DMS 273 (cell line): ENCODE data around the gene AMY1B.
"Not testable (repeated sequence)": the region's sequence is repeated elsewhere in the genome, so short reads cannot be mapped to it uniquely, and the experiment has no call there.

Experiments used
- DNase-seq: peaks from one replicate; lab custom pipeline; 2025; ENCODE audit not compliant: unreplicated experiment; lab: John Stamatoyannopoulos, UW

Gene AMY1B

DNA sequence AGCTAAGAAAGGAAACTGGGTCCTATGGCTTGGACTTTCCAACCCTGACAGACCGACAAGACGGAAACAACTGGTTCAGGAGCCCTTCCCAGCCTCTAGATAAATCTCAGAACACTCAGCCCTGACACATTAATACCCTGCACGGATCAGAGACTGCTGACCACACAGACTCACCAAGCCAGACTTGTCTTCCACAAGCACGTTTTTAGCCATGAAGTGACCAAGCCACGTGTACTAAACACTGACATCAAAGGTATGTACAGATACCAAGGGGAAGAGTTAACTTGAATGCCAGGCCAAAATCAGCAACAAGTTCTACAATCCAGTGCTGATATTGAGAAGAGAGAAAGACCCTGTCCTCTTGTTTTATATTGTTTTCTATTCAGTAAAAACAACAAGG is at the start of gene AMY1B:
AMY1B (minus strand) TSS at position 101 of the 400 bp plus-strand sequence. CDS start 571 bp downstream, outside the sequence.
- DNase-seq, result not testable (repeated sequence)

DNA sequence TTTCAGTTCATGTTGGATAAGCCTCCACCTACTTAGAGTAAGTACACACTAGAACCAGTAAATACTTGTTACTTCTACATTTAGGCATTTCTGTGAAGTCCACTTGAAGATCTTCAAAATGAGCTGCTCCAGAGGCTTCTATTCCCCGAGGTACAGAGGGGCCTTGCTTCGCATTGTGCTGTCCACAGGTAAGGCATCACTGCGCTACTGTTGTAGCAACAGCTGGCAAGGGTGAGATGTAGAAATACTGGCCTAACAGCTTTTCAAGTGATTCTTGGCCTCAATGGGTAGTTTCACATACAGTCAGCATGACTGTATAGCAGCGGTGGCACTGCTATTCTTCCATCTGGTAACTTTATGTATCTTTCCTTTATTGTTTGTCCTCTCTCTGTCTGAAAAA is 49.0 kb upstream of the AMY1B start:
- not testable (repeated sequence) for DNase-seq

DNA sequence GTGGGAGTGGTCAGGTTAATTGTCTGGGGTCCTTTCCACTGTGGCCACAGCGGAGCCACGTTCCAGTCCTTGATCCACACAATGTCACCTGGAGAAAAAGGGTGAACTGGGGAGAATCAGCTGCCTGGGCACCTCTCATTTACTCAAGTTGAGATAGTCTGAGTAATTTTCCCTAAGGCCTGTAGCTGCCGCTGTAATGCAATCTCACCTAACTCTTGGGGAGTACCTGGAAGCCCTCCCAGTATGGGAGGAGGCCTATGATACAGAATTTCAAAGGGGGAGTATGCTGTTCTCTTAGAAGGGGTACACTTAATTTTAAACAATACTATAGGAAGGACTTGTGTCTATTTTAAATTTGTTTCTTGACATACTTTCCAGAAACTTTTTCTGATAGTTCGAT is 48.4 kb upstream of the AMY1B start:
- not testable (repeated sequence) for DNase-seq

DNA sequence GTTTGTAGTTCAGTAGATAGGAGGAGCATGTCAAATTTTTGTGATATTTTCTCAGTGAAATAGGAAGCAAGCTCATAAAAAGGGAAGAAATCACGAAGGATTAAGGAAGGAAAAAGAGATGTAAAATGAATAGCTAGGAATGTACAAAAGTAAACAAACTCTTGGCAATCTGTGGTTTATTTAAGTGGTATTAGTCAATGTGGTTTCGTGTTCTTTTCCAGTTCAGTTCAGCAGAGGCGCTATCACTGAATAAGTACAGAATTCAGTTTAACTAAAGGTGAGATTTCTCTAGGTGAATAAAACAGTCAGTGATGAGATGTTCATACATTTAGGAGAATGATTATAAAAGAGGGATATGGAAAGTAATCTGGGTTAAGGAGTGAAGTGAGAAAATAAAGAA is 42.0 kb upstream of the AMY1B start:
- not testable (repeated sequence) for DNase-seq

DNA sequence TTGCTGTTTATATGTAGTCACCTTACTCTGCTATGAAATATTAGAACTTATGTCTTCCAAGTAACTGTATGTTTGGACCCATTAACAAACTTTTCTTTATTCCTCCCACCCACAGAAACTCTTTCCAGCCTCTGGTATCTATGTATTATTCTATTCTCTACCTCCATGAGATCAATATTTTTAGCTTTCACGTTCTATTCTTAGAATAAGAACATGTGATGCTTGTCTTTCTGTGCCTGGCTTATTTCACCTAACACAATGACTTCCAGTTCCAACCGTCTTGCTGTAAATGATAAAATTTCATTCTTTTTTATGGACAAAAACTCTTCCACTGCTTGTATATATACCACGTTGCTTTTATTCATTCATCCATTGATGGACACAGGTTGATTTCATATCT is 39.3 kb upstream of the AMY1B start:
- DNase-seq, result not testable (repeated sequence)

DNA sequence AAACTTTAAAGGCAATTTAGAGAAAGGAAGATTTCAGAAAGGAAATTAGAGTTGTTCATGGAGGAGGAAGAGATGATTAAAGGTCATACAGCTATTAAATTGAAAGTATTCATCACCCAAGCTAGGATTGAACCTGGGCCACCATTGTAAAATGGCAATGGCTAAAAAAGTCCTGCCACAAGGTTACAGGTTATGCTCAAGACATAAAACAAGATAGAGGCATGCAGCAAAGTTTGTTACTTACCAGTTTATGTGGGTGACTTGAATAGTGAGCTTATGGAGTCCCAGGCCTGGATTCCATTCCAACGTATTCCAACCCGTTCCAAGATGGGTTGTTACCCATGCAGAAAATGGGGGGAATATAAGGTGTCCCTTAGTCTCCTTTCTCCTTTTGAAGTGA is 25.5 kb upstream of the AMY1B start:
- not testable (repeated sequence) for DNase-seq

DNA sequence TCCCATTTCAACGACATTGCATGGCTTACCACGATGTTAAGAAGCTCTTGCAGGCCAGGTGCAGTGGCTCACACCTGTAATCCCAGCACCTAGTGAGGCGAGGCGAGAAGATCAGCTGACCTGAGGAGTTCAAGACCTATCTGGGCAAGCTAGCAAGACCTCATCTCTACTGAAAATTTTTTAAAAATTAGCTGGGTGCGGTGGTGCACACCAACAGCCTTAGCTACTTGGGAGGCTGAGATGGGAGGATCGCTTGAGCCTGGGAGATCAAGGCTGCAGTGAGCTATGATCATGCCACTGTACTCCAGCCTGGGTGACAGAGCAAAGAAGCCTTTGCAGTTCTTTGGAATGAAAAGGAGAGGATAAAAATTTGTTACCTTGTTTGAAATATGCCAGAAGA is 21.4 kb upstream of the AMY1B start:
- not testable (repeated sequence) for DNase-seq

DNA sequence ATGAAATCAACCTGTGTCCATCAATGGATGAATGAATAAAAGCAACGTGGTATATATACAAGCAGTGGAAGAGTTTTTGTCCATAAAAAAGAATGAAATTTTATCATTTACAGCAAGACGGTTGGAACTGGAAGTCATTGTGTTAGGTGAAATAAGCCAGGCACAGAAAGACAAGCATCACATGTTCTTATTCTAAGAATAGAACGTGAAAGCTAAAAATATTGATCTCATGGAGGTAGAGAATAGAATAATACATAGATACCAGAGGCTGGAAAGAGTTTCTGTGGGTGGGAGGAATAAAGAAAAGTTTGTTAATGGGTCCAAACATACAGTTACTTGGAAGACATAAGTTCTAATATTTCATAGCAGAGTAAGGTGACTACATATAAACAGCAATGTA is 14.4 kb upstream of the AMY1B start:
- DNase-seq, result not testable (repeated sequence)

DNA sequence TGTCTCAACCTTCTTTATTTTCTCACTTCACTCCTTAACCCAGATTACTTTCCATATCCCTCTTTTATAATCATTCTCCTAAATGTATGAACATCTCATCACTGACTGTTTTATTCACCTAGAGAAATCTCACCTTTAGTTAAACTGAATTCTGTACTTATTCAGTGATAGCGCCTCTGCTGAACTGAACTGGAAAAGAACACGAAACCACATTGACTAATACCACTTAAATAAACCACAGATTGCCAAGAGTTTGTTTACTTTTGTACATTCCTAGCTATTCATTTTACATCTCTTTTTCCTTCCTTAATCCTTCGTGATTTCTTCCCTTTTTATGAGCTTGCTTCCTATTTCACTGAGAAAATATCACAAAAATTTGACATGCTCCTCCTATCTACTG is 11.7 kb upstream of the AMY1B start:
- not testable (repeated sequence) for DNase-seq

DNA sequence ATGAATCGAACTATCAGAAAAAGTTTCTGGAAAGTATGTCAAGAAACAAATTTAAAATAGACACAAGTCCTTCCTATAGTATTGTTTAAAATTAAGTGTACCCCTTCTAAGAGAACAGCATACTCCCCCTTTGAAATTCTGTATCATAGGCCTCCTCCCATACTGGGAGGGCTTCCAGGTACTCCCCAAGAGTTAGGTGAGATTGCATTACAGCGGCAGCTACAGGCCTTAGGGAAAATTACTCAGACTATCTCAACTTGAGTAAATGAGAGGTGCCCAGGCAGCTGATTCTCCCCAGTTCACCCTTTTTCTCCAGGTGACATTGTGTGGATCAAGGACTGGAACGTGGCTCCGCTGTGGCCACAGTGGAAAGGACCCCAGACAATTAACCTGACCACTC is 5.2 kb upstream of the AMY1B start:
- DNase-seq, result not testable (repeated sequence)

DNA sequence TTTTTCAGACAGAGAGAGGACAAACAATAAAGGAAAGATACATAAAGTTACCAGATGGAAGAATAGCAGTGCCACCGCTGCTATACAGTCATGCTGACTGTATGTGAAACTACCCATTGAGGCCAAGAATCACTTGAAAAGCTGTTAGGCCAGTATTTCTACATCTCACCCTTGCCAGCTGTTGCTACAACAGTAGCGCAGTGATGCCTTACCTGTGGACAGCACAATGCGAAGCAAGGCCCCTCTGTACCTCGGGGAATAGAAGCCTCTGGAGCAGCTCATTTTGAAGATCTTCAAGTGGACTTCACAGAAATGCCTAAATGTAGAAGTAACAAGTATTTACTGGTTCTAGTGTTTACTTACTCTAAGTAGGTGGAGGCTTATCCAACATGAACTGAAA is 4.7 kb upstream of the AMY1B start:
- DNase-seq, result not testable (repeated sequence)

DNA sequence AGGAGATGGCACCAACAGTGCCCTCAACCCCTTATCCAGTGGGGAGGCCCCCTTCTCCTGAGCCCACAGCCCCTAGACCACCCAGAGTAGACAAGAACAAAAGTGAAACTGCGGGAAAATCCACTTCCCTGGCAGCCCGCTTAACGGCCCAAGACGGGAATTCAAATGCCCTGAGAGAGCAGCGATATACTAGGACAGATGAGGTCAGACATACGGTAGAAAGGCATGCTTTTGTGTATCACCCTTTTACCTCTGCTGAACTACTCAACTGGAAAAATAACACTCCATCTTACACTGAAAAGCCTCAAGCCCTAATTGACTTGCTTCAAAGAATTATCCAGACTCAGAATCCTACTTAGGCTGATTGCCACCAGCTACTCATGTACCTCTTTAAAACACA is 1.4 kb upstream of the AMY1B start:
- DNase-seq, result not testable (repeated sequence)

DNA sequence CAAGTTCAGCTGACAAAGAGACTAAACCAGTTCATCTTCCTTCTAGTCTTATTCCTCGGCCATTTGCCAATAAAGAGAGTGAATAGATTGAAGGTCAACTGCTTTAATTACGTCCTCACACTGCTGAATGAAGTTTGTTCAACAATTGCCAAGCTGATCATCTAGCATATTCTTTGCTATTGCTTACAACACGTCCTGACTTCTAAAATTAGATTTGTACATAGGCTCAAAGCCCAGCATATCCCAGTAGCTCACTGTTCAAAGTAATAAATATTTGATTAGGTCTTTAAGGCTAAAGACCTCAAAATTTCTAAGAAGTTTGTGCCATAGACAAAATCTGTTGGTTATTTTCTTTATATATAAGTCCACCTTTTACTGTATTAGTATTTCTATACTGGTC is 19.7 kb downstream of the AMY1B start:
- DNase-seq, result not testable (repeated sequence)

DNA sequence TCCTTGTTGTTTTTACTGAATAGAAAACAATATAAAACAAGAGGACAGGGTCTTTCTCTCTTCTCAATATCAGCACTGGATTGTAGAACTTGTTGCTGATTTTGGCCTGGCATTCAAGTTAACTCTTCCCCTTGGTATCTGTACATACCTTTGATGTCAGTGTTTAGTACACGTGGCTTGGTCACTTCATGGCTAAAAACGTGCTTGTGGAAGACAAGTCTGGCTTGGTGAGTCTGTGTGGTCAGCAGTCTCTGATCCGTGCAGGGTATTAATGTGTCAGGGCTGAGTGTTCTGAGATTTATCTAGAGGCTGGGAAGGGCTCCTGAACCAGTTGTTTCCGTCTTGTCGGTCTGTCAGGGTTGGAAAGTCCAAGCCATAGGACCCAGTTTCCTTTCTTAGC is 40.5 kb downstream of the AMY1B start, which contains the start of gene AMY1A:
AMY1A (plus strand) TSS at position 301 of the 400 bp plus-strand sequence. CDS start 571 bp downstream, outside the sequence.
- DNase-seq, result not testable (repeated sequence)

DNA sequence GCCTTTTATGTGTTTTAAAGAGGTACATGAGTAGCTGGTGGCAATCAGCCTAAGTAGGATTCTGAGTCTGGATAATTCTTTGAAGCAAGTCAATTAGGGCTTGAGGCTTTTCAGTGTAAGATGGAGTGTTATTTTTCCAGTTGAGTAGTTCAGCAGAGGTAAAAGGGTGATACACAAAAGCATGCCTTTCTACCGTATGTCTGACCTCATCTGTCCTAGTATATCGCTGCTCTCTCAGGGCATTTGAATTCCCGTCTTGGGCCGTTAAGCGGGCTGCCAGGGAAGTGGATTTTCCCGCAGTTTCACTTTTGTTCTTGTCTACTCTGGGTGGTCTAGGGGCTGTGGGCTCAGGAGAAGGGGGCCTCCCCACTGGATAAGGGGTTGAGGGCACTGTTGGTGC is 41.9 kb downstream of the AMY1B start:
- not testable (repeated sequence) for DNase-seq

DNA sequence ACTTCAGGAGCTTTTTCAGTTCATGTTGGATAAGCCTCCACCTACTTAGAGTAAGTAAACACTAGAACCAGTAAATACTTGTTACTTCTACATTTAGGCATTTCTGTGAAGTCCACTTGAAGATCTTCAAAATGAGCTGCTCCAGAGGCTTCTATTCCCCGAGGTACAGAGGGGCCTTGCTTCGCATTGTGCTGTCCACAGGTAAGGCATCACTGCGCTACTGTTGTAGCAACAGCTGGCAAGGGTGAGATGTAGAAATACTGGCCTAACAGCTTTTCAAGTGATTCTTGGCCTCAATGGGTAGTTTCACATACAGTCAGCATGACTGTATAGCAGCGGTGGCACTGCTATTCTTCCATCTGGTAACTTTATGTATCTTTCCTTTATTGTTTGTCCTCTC is 45.1 kb downstream of the AMY1B start:
- not testable (repeated sequence) for DNase-seq

DNA sequence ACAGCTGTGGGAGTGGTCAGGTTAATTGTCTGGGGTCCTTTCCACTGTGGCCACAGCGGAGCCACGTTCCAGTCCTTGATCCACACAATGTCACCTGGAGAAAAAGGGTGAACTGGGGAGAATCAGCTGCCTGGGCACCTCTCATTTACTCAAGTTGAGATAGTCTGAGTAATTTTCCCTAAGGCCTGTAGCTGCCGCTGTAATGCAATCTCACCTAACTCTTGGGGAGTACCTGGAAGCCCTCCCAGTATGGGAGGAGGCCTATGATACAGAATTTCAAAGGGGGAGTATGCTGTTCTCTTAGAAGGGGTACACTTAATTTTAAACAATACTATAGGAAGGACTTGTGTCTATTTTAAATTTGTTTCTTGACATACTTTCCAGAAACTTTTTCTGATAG is 45.7 kb downstream of the AMY1B start:
- DNase-seq, result not testable (repeated sequence)

DNA sequence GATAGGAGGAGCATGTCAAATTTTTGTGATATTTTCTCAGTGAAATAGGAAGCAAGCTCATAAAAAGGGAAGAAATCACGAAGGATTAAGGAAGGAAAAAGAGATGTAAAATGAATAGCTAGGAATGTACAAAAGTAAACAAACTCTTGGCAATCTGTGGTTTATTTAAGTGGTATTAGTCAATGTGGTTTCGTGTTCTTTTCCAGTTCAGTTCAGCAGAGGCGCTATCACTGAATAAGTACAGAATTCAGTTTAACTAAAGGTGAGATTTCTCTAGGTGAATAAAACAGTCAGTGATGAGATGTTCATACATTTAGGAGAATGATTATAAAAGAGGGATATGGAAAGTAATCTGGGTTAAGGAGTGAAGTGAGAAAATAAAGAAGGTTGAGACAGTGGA is 52.1 kb downstream of the AMY1B start:
- not testable (repeated sequence) for DNase-seq

DNA sequence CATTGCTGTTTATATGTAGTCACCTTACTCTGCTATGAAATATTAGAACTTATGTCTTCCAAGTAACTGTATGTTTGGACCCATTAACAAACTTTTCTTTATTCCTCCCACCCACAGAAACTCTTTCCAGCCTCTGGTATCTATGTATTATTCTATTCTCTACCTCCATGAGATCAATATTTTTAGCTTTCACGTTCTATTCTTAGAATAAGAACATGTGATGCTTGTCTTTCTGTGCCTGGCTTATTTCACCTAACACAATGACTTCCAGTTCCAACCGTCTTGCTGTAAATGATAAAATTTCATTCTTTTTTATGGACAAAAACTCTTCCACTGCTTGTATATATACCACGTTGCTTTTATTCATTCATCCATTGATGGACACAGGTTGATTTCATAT is 54.8 kb downstream of the AMY1B start:
- DNase-seq, result not testable (repeated sequence)
